Tibial artery (tissue), 4 donors: ENCODE data around the gene RERE.
"Not testable (repeated sequence)": the region's sequence is repeated elsewhere in the genome, so short reads cannot be mapped to it uniquely, and the experiment has no call there.

Source experiments
- DNase-seq, 2 donors: peaks; one replicate each; pipeline ENCODE4 v3.0.0-alpha.2; 2019
- H3K27ac ChIP-seq, 2 donors: fragments of 200-600 bp; sonication (generic) in 1 of 2; 1 replicate in 1 of 2; 2 replicates in 1 of 2; pipeline ENCODE4 v1.5.1; 2018 to 2019; ENCODE audit warnings: mild to moderate bottlenecking in 1 of 2
- H3K27me3 ChIP-seq, 2 donors: fragments of 200-600 bp; sonication (generic) in 1 of 2; one replicate each; pipeline versions ENCODE4 v1.5.1 to v1.6.0; 2016 to 2019
- H3K36me3 ChIP-seq, 3 donors: fragments of 200-600 bp; sonication (generic) in 2 of 3; one replicate each; pipeline ENCODE4 v1.5.1; 2016 to 2019; ENCODE audit warnings: mild to moderate bottlenecking in 2 of 3
- H3K4me1 ChIP-seq, 4 donors: fragments of 200-600 bp; sonication (generic) in 2 of 4; 1 replicate in 3 of 4; 2 replicates in 1 of 4; pipeline ENCODE4 v1.5.1; 2016 to 2019
- H3K4me3 ChIP-seq, 2 donors: fragments of 200-600 bp; sonication (generic) in 1 of 2; 1 replicate in 1 of 2; 2 replicates in 1 of 2; pipeline ENCODE4 v1.5.1; 2018 to 2019; ENCODE audit warnings: mild to moderate bottlenecking in 2 of 2
- H3K9me3 ChIP-seq, 3 donors: fragments of 200-600 bp; sonication (generic) in 1 of 3; one replicate each; pipeline ENCODE4 v1.5.1; 2016 to 2019
- CTCF ChIP-seq, 2 experiments: fragments of 200-600 bp in 1 of 2; fragments of 450-650 bp in 1 of 2; IDR thresholded peaks; one replicate each; pipeline ENCODE4 v1.5.1; 2017 to 2019; ENCODE audit warnings: antibody characterized with exemption in 2 of 2, mild to moderate bottlenecking in 1 of 2, moderate library complexity in 1 of 2
- intact Hi-C: fragments of 100-400 bp; cut with DNase I; formaldehyde crosslinking; loops from one replicate; pipeline ENCODE4 v1.15.0; 2023; ENCODE audit warnings: low total_unique reads

RERE gene

GRCh38 chr1:8698012-8698630 is 119.3 kb downstream of the RERE start:
- Histone ChIP-seq H3K36me3 (no peaks in the 10 kb centered on the region), H3K9me3 (no peaks in the 10 kb centered on the region), H3K27me3 (no peaks in the 10 kb centered on the region), H3K4me3 (no peak overlapping the region), H3K4me1 (peaks cover 0 to 32% (median 16%) of the 10 kb centered on the region in 4 donors), H3K27ac (no peak overlapping the region)
- no peak for DNase-seq
- intact Hi-C loops = no loop called here
- no peak for TF ChIP-seq CTCF (IDR thresholded peaks at IDR 0.05)

- intact Hi-C loops, H3K9me3 ChIP-seq, H3K4me3 ChIP-seq, H3K36me3 ChIP-seq, DNase-seq, H3K27ac ChIP-seq, H3K27me3 ChIP-seq: not testable (repeated sequence)
- peaks cover 0 to 16% (median 9%) of the 10 kb centered on the region in 4 donors for H3K4me1 ChIP-seq
Observed at GRCh38 chr1:8695442-8695841, 122.0 kb downstream of the RERE start.

DNA sequence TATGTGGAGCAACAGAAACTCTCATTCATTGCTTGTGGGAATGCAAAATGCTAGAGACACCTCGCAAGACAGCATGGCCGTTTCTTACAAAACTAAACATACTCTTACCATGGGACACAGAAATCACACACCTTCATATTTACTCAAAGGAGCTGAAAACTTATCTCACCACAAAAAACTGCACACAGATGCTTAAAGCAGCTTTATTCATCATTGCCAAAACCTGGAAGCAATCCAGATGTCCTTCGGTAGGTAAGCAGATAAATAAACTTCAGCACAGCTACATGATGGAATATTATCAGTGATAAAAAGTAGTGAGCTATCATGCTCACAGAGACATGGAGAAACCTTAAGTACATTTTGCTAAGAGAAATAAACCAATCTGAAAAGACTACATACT is 124.3 kb downstream of the RERE start:
- no peak for TF ChIP-seq CTCF (IDR thresholded peaks at IDR 0.05)
- Histone ChIP-seq H3K9me3 (no peaks in the 10 kb centered on the region), H3K36me3 (no peaks in the 10 kb centered on the region), H3K4me1 (peaks cover 0 to 15% (median 4%) of the 10 kb centered on the region in 4 donors), H3K27me3 (no peaks in the 10 kb centered on the region), H3K27ac (no peak overlapping the region), H3K4me3 (no peak overlapping the region)
- no peak for DNase-seq
- intact Hi-C loops = no loop called here

DNA sequence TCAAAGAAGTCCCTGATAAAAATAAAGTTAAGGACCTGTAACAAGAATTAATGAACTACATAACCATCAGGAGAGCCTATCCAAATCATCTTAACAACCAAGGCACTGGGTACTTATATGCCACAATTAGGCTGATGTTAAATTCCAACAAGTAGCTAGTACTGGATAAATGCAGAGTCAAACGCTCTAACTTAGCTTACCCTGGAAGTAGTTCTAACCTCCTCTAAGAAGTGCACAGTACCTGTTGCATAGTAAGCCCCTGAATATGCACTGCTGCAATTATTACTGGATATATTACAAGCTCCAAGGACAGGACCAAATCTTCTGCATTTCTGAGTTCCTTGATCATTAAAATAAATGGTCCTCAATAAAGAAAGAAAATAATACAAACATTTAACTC is 125.8 kb downstream of the RERE start:
- Histone ChIP-seq H3K4me3 (no peak overlapping the region), H3K27me3 (no peaks in the 10 kb centered on the region), H3K4me1 (peaks cover 0 to 13% (median 8%) of the 10 kb centered on the region in 4 donors), H3K9me3 (no peaks in the 10 kb centered on the region), H3K36me3 (no peaks in the 10 kb centered on the region), H3K27ac (no peak overlapping the region)
- no peak for TF ChIP-seq CTCF (IDR thresholded peaks at IDR 0.05)
- intact Hi-C loops = no loop called here
- DNase-seq = no peak

DNA sequence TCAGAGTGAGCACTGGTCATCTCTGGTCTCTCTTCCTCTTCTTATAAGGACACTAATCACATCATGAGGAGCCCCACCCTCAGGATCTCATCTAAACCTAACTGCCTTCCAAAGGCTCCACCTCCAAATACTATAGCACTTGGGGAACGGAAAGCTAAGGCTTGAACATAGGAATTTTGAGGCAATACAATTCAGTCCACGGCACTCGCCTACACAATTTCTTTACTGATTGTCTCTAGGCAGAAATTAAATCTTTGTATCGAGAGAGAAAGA is 127.3 kb downstream of the RERE start:
- no peak overlapping the region for H3K27ac ChIP-seq
- no peak overlapping the region for H3K4me3 ChIP-seq
- no peaks in the 10 kb centered on the region for H3K9me3 ChIP-seq
- no peak for TF ChIP-seq CTCF (IDR thresholded peaks at IDR 0.05)
- no peaks in the 10 kb centered on the region for H3K27me3 ChIP-seq
- peaks cover 0 to 16% (median 9%) of the 10 kb centered on the region in 4 donors for H3K4me1 ChIP-seq
- intact Hi-C loops = no loop called here
- H3K36me3 ChIP-seq = no peaks in the 10 kb centered on the region
- no peak for DNase-seq

DNA sequence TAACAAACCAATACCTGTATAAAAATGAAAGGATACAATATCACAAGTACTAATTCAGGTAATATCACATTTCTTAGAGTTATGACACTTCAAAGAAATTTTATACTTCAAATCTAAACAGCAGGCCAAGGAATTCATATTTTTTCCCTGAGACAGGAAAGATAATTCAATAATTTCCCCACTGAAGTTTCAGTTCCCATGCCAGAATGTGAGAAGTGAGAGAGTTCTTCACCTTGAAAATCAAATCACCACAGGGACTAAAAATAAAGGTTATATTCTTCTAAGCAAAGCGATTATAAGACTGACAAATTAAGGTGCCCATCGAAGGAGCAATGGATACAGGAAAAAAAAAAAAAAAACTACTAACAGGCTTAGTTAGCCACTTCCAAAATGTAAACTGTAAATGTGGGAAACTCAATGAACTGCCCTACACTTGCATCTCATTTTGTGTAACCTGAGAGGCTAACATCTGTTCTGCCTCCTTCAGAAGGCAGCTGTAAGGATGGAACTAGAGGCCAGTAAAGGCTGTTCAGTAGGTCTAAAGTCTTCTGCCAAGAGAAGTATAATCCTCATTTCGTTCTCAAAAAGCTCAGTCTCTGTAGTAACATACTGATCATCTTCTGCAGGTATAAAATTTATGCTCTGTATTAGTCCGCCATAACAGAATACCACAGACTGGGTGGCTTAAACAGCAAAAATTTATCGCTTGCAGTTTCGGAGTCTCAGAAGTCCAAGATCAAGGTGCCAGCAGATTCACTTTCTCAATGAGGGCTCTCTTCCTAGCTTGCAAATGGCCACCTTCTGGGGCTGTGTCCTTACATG is 127.8 kb downstream of the RERE start:
- Histone ChIP-seq H3K27me3 (no peaks in the 10 kb centered on the region), H3K4me3 (no peak overlapping the region), H3K4me1 (peaks cover 0 to 16% (median 9%) of the 10 kb centered on the region in 4 donors), H3K36me3 (no peaks in the 10 kb centered on the region), H3K27ac (no peak overlapping the region), H3K9me3 (no peaks in the 10 kb centered on the region)
- no peak for DNase-seq
- intact Hi-C loops = no loop called here
- no peak for TF ChIP-seq CTCF (IDR thresholded peaks at IDR 0.05)
